ENCODE data around the gene ANKRD10. TPM values are rescaled to one million over a fixed set of nuclear protein-coding genes. Genes with fewer than 3 reads are reported as not detected.

ANKRD10 gene
- total and polyA plus RNA-seq, 2 of the 8 experiments (the other 6 are each of a cell fraction or from before 2014, with no cell fraction given), result 146 to 218 TPM

- TF ChIP-seq, protein P1, sequence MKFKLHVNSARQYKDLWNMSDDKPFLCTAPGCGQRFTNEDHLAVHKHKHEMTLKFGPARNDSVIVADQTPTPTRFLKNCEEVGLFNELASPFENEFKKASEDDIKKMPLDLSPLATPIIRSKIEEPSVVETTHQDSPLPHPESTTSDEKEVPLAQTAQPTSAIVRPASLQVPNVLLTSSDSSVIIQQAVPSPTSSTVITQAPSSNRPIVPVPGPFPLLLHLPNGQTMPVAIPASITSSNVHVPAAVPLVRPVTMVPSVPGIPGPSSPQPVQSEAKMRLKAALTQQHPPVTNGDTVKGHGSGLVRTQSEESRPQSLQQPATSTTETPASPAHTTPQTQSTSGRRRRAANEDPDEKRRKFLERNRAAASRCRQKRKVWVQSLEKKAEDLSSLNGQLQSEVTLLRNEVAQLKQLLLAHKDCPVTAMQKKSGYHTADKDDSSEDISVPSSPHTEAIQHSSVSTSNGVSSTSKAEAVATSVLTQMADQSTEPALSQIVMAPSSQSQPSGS (IDR thresholded peaks at IDR 0.05; ENCODE audit: low read length), result no peak
- no peak for TF ChIP-seq RNF2 (IDR thresholded peaks at IDR 0.05; ENCODE audit: borderline replicate concordance, low read depth, low read length, missing control alignments, poor library complexity, severe bottlenecking)
- TF ChIP-seq, protein P2, sequence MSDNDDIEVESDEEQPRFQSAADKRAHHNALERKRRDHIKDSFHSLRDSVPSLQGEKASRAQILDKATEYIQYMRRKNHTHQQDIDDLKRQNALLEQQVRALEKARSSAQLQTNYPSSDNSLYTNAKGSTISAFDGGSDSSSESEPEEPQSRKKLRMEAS (IDR thresholded peaks at IDR 0.05), result no peak
Measured at GRCh38 chr13:110883542-110883941, 31.3 kb downstream of the ANKRD10 start (continued).

Data from H1 (cell line).